Loucy (cell line): Measurements from ENCODE around the gene TAF3.

Experiments used
- EZH2phosphoT487 ChIP-seq: fragments of 200-600 bp; IDR thresholded peaks from 2 replicates; pipeline ENCODE4 v1.6.1; 2018; ENCODE audit warnings: antibody characterized with exemption, mild to moderate bottlenecking, moderate library complexity, borderline replicate concordance
- TF ChIP-seq, protein P1 (sequence below): fragments of 200-600 bp; sonication (generic); conservative IDR thresholded peaks from 2 replicates; pipeline ENCODE4 v1.5.1; 2014; ENCODE audit warnings: mild to moderate bottlenecking, antibody characterized with exemption, low read length

GRCh38 chr10:8035641-8036470 lies 217.6 kb downstream of the TAF3 start:
- TF ChIP-seq, protein P1, sequence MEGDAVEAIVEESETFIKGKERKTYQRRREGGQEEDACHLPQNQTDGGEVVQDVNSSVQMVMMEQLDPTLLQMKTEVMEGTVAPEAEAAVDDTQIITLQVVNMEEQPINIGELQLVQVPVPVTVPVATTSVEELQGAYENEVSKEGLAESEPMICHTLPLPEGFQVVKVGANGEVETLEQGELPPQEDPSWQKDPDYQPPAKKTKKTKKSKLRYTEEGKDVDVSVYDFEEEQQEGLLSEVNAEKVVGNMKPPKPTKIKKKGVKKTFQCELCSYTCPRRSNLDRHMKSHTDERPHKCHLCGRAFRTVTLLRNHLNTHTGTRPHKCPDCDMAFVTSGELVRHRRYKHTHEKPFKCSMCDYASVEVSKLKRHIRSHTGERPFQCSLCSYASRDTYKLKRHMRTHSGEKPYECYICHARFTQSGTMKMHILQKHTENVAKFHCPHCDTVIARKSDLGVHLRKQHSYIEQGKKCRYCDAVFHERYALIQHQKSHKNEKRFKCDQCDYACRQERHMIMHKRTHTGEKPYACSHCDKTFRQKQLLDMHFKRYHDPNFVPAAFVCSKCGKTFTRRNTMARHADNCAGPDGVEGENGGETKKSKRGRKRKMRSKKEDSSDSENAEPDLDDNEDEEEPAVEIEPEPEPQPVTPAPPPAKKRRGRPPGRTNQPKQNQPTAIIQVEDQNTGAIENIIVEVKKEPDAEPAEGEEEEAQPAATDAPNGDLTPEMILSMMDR: no peak
- no peak for TF ChIP-seq EZH2phosphoT487
